Lower leg skin (tissue), 4 donors: ENCODE results near the gene MPL. TPM values are rescaled to one million over a fixed set of nuclear protein-coding genes. Genes with fewer than 3 reads are reported as not detected.

Source experiments
- DNase-seq, 2 donors: peaks; one replicate each; pipeline ENCODE4 v3.0.0-alpha.2; 2019; ENCODE audit warnings: low spot score in 2 of 2
- H3K4me3 ChIP-seq: fragments of 200-600 bp; sonication (generic); 2 replicates; pipeline ENCODE4 v1.5.1; 2017; ENCODE audit warnings: mild to moderate bottlenecking, low read depth; ENCODE audit not compliant: poor library complexity, severe bottlenecking
- CTCF ChIP-seq, 3 donors: fragments of 450-650 bp; IDR thresholded peaks; one replicate each; pipeline ENCODE4 v1.5.1; 2016; ENCODE audit warnings: antibody characterized with exemption in 3 of 3, mild to moderate bottlenecking in 3 of 3, moderate library complexity in 2 of 3
- POLR2A ChIP-seq, 2 donors: fragments of 450-650 bp; IDR thresholded peaks; one replicate each; pipeline ENCODE4 v1.6.1; 2016 to 2017; ENCODE audit warnings: antibody characterized with exemption in 2 of 2, mild to moderate bottlenecking in 1 of 2, moderate library complexity in 1 of 2
- WGBS, 2 donors: methylation state at CpG; one replicate each; pipeline ENCODE4 v1.1.5; 2018; 5-methylcytosine and 5-hydroxymethylcytosine counted together
- intact Hi-C: fragments of 100-400 bp; cut with DNase I; formaldehyde crosslinking; loops from one replicate; pipeline ENCODE4 v1.15.0; 2023; ENCODE audit warnings: low total_unique reads
- total RNA-seq, 4 donors: library from RNA; depleted of rRNA; stranded (reverse); fragments of >200 nt; gene quantifications; one replicate each; pipeline ENCODE4 v1.1.0, GENCODE V29; 2016

Gene MPL
- total RNA-seq, 4 donors from 2014 or later: 0.15 TPM; not detected in 3

GRCh38 chr1:43334453-43335205, 3.0 kb upstream of the MPL start:
- WGBS, 2 donors: 80 to 81% methylated on average over 7 of the region's 7 CpGs
- peak in 1 of 2 donors; percentile 50 for DNase-seq
- intact Hi-C loops: no loop called here
- no peak overlapping the region for H3K4me3 ChIP-seq
- TF ChIP-seq CTCF (IDR thresholded peaks at IDR 0.05): no peak
- no peak for TF ChIP-seq POLR2A (IDR thresholded peaks at IDR 0.05)

GRCh38 chr1:43338001-43338400, 383 bp downstream of the MPL start:
- no peak for TF ChIP-seq POLR2A (IDR thresholded peaks at IDR 0.05)
- TF ChIP-seq CTCF (IDR thresholded peaks at IDR 0.05): no peak
- WGBS, 2 donors: 87 to 89% methylated on average over 5 of the region's 5 CpGs
- intact Hi-C loops: no loop called here
- no peak overlapping the region for H3K4me3 ChIP-seq
- peak in 1 of 2 donors; percentile 59 for DNase-seq

- H3K4me3 ChIP-seq: no peak overlapping the region
- peak in 1 of 2 donors; percentile 58 for DNase-seq
- 90 to 93% methylated on average over 6 of the region's 6 CpGs for WGBS, 2 donors
- TF ChIP-seq CTCF (IDR thresholded peaks at IDR 0.05): no peak
- TF ChIP-seq POLR2A (IDR thresholded peaks at IDR 0.05): no peak
- intact Hi-C loops: no loop called here
These were observed 2.1 kb downstream of the MPL start for GRCh38 chr1:43339584-43340232.

- intact Hi-C loops: no loop called here
- WGBS, 2 donors: 72 to 78% methylated on average over 1 of the region's 1 CpG
- TF ChIP-seq POLR2A (IDR thresholded peaks at IDR 0.05) (no peak), CTCF (IDR thresholded peaks at IDR 0.05) (no peak)
- no peak overlapping the region for H3K4me3 ChIP-seq
- no peak for DNase-seq
These were observed 2.9 kb downstream of the MPL start for GRCh38 chr1:43340559-43340958.

GRCh38 chr1:43344267-43344850, 6.7 kb downstream of the MPL start:
- peak in 1 of 2 donors; percentile 20 for DNase-seq
- intact Hi-C loops: no loop called here
- TF ChIP-seq POLR2A (IDR thresholded peaks at IDR 0.05) (no peak), CTCF (IDR thresholded peaks at IDR 0.05) (peak in 1 of 3 donors; percentile 17)

More at GRCh38 chr1:43344267-43344850, 6.7 kb downstream of the MPL start:
- no peak overlapping the region for H3K4me3 ChIP-seq
- 69 to 73% methylated on average over 4 of the region's 4 CpGs for WGBS, 2 donors
